HG03196 (cell line): ENCODE data around the gene FAM25C.
"Not testable (repeated sequence)": the region's sequence is repeated elsewhere in the genome, so short reads cannot be mapped to it uniquely, and the experiment has no call there.

Experiments used
- ATAC-seq: cut with Tn5 transposase; IDR thresholded peaks from one replicate; pipeline ENCODE4 v1.9.1; 2021; ENCODE audit not compliant: unreplicated experiment

Gene FAM25C

DNA sequence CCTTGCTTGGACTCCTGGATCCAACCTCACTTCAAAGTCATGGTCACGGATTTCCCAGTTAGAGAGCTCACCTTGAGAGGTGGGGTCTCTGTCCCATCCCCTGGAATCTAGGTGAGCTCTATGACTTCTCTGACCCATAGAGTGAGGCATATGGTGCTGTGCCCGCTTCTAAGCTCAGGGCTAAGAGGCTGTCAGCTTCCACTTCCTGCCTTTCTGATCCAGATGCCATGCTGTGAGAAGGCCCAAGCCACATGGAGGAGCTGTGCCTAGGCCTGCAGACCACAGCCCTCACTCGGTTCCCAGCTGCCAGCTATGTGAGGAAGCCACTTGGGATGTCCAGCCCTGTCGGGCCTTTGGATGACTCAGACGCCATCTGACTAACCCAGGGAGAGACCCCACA, 39.9 kb downstream of the FAM25C start:
- ATAC-seq = not testable (repeated sequence)

GRCh38 chr10:47957158-47957557, 42.4 kb downstream of the FAM25C start:
- not testable (repeated sequence) for ATAC-seq

GRCh38 chr10:47947424-47947823, 52.2 kb downstream of the FAM25C start:
- not testable (repeated sequence) for ATAC-seq
